CD14-positive monocyte (primary cell): ENCODE measurements around the gene DENND4C. TPM values are rescaled to one million over a fixed set of nuclear protein-coding genes. Genes with fewer than 3 reads are reported as not detected.
A peak's percentile ranks its signal among the peaks of the same experiment; 100 is the strongest.

ENCODE experiments used
- DNase-seq, 3 donors: peaks; one replicate each; pipeline ENCODE4 v3.0.0-alpha.2; 2011 to 2022
- H2AFZ ChIP-seq: 2 replicates; pipeline ENCODE4 v1.6.0; 2012; ENCODE audit warnings: mild to moderate bottlenecking, low read depth, low read length, inconsistent platforms; ENCODE audit not compliant: insufficient read depth, poor library complexity, severe bottlenecking
- H3K27ac ChIP-seq, 2 donors: 1 replicate in 1 of 2; 2 replicates in 1 of 2; pipeline ENCODE4 v1.5.1; 2012 to 2013; ENCODE audit warnings: low read length in 2 of 2, control low read depth in 1 of 2, inconsistent platforms in 1 of 2, low read depth in 1 of 2, mild to moderate bottlenecking in 1 of 2
- H3K27me3 ChIP-seq, 2 donors: one replicate each; pipeline versions ENCODE4 v1.6.0 to v1.6.1; 2011 to 2013; ENCODE audit warnings: low read length in 2 of 2; ENCODE audit not compliant: control insufficient read depth in 2 of 2, insufficient read depth in 2 of 2
- H3K36me3 ChIP-seq, 2 donors: replicated peaks in 1 of 2; 1 replicate in 1 of 2; 2 replicates in 1 of 2; pipeline versions ENCODE4 v1.5.1 to v1.6.1; 2012 to 2013; ENCODE audit warnings: low read length in 2 of 2, control low read depth in 1 of 2, inconsistent platforms in 1 of 2, mild to moderate bottlenecking in 1 of 2; ENCODE audit not compliant: insufficient read depth in 2 of 2, control insufficient read depth in 1 of 2
- H3K4me1 ChIP-seq, 2 donors: 1 replicate in 1 of 2; 2 replicates in 1 of 2; pipeline versions ENCODE4 v1.5.1 to v1.6.1; 2012 to 2013; ENCODE audit warnings: low read length in 2 of 2, control low read depth in 1 of 2, inconsistent platforms in 1 of 2, mild to moderate bottlenecking in 1 of 2, moderate library complexity in 1 of 2; ENCODE audit not compliant: insufficient read depth in 2 of 2, control insufficient read depth in 1 of 2
- H3K4me2 ChIP-seq: replicated peaks from 2 replicates; pipeline ENCODE3; 2012; ENCODE audit warnings: low read length, moderate library complexity, mild to moderate bottlenecking; ENCODE audit not compliant: poor library complexity, severe bottlenecking; ENCODE audit errors: extremely low read depth
- H3K4me3 ChIP-seq, 3 experiments: fragments of 200-600 bp in 1 of 3; sonication (generic) in 1 of 3; replicated peaks in 1 of 3; 1 replicate in 2 of 3; 2 replicates in 1 of 3; pipeline ENCODE4 v1.5.1; 2011 to 2013; ENCODE audit warnings: low read length in 3 of 3, mild to moderate bottlenecking in 3 of 3, control low read depth in 2 of 3, low read depth in 2 of 3, inconsistent platforms in 1 of 3, moderate library complexity in 1 of 3
- H3K79me2 ChIP-seq: 2 replicates; pipeline ENCODE4 v1.6.0; 2012; ENCODE audit warnings: mild to moderate bottlenecking, control low read depth, inconsistent platforms, low read length, moderate library complexity; ENCODE audit not compliant: insufficient read depth
- H3K9ac ChIP-seq: 2 replicates; pipeline ENCODE4 v1.6.0; 2017; ENCODE audit warnings: low read length, mild to moderate bottlenecking; ENCODE audit not compliant: insufficient read depth, poor library complexity, severe bottlenecking
- H3K9me3 ChIP-seq, 2 donors: replicated peaks in 1 of 2; 1 replicate in 1 of 2; 2 replicates in 1 of 2; pipeline versions ENCODE4 v1.5.1 to v1.6.1; 2012 to 2013; ENCODE audit warnings: low read length in 2 of 2, control low read depth in 1 of 2; ENCODE audit not compliant: control insufficient read depth in 1 of 2, insufficient read depth in 1 of 2
- H4K20me1 ChIP-seq: 2 replicates; pipeline ENCODE4 v1.6.0; 2012; ENCODE audit warnings: mild to moderate bottlenecking, low read length, control low read depth, moderate library complexity; ENCODE audit not compliant: insufficient read depth
- H3K27ac Mint-ChIP-seq, 7 donors: one replicate each; pipeline ENCODE4 v1.8.0; 2020; ENCODE audit warnings: mild to moderate bottlenecking in 7 of 7, mixed read lengths in 7 of 7, moderate library complexity in 6 of 7, inconsistent platforms in 2 of 7
- H3K27me3 Mint-ChIP-seq, 3 donors: one replicate each; pipeline ENCODE4 v1.8.0; 2021 to 2022; ENCODE audit warnings: low read depth in 3 of 3, mild to moderate bottlenecking in 3 of 3, mixed read lengths in 3 of 3, moderate library complexity in 3 of 3, inconsistent platforms in 1 of 3
- H3K36me3 Mint-ChIP-seq, 2 donors: one replicate each; pipeline ENCODE4 v1.8.0; 2020; ENCODE audit warnings: mixed read lengths in 2 of 2, inconsistent platforms in 1 of 2, mild to moderate bottlenecking in 1 of 2
- H3K4me1 Mint-ChIP-seq: one replicate; pipeline ENCODE4 v1.8.0; 2020; ENCODE audit warnings: mild to moderate bottlenecking, mixed read lengths
- H3K4me3 Mint-ChIP-seq, 2 donors: one replicate each; pipeline ENCODE4 v1.8.0; 2020; ENCODE audit warnings: mild to moderate bottlenecking in 2 of 2, mixed read lengths in 2 of 2, moderate library complexity in 1 of 2
- H3K9me3 Mint-ChIP-seq, 7 donors: one replicate each; pipeline ENCODE4 v1.8.0; 2020 to 2022; ENCODE audit warnings: mixed read lengths in 7 of 7, mild to moderate bottlenecking in 6 of 7, moderate library complexity in 6 of 7, inconsistent platforms in 2 of 7
- WGBS: methylation state at CpG from one replicate; pipeline ENCODE4 v1.1.5; 2013; ENCODE audit warnings: missing lambda C conversion rate; ENCODE audit not compliant: insufficient coverage; 5-methylcytosine and 5-hydroxymethylcytosine counted together
- intact Hi-C, 2 donors: fragments of 100-400 bp; cut with micrococcal nuclease; formaldehyde crosslinking; loops; one replicate each; pipeline versions ENCODE4 v1.15.0 to v1.15.1; 2023
- polyA plus RNA-seq, 3 donors: library from polyadenylated mRNA; depleted of rRNA in 1 of 3; unstranded in 2 of 3; stranded (reverse) in 1 of 3; fragments of 300-500 nt in 2 of 3; fragments of >200 nt in 1 of 3; fragmentation: Illumina TruSeq in 2 of 3; gene quantifications; 1 replicate in 2 of 3; 2 replicates in 1 of 3; pipeline ENCODE4 v1.2.3, GENCODE V29; 2012 to 2021
- TF ChIP-seq, protein P1 (sequence below): fragments of 200-600 bp; IDR thresholded peaks from one replicate; pipeline ENCODE4 v1.8.0; 2022; ENCODE audit warnings: antibody characterized with exemption, mild to moderate bottlenecking

Gene DENND4C
- polyA plus RNA-seq, 3 donors, result 8.1 to 15.4 (median 12.7) TPM

DNA sequence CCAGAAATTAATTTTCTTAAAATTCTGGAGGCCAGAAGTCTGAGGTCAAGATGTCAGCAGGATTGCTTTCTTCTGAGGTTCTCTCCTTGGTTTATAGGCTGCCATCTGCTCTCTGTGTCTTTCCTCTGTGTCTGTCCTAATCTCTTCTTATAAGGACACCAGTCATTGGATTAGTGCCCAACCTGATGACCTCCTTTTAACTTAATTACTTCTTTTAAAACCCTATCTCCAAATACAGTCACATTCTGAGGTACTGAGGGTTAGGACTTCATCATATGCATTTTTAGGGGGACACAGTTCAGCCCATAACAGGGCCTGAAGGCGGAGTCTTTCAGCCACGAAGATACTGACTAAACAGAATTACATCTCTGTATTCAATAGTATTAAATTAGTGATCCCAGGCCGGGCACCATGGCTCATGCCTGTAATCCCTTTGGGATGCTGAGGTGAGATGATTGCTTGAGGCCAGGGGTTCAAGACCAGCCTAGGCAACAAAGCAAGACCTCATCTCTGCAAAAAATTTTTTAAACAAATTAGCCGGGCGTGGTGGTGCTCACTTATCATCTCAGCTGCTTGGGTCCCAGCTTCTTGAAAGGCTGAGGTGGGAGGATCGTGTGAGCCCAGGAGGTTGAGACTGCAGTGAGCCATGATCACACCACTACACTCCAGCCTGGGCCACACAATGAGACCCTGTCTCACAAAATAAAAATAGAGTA lies 155.5 kb downstream of the DENND4C start:
- Histone ChIP-seq H3K9ac (no peak overlapping the region), H3K4me3 (no peak overlapping the region), H3K4me1 (peaks cover under 1 to 2% of the 10 kb centered on the region in 2 donors), H2AFZ (peak overlapping the region; percentile 6), H3K36me3 (no peaks in the 10 kb centered on the region), H3K4me2 (no peak overlapping the region), H3K27ac (no peak overlapping the region), H4K20me1 (no peaks in the 10 kb centered on the region), H3K27me3 (no peaks in the 10 kb centered on the region), H3K79me2 (no peaks in the 10 kb centered on the region), H3K9me3 (no peaks in the 10 kb centered on the region)
- Mint-ChIP-seq H3K27ac (peak overlapping the region in 2 of 7 donors; percentile 21 to 60), H3K4me1 (peaks cover 9% of the 10 kb centered on the region), H3K4me3 (no peak overlapping the region), H3K9me3 (peaks cover 0 to 4% (median 0%) of the 10 kb centered on the region in 7 donors), H3K27me3 (peaks cover 0 to 3% (median 0%) of the 10 kb centered on the region in 3 donors), H3K36me3 (no peaks in the 10 kb centered on the region)
- intact Hi-C loops, result no loop called here
- WGBS, result no CpG with 5 or more reads among the region's 6 CpGs
- TF ChIP-seq, protein P1, sequence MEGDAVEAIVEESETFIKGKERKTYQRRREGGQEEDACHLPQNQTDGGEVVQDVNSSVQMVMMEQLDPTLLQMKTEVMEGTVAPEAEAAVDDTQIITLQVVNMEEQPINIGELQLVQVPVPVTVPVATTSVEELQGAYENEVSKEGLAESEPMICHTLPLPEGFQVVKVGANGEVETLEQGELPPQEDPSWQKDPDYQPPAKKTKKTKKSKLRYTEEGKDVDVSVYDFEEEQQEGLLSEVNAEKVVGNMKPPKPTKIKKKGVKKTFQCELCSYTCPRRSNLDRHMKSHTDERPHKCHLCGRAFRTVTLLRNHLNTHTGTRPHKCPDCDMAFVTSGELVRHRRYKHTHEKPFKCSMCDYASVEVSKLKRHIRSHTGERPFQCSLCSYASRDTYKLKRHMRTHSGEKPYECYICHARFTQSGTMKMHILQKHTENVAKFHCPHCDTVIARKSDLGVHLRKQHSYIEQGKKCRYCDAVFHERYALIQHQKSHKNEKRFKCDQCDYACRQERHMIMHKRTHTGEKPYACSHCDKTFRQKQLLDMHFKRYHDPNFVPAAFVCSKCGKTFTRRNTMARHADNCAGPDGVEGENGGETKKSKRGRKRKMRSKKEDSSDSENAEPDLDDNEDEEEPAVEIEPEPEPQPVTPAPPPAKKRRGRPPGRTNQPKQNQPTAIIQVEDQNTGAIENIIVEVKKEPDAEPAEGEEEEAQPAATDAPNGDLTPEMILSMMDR, result no peak
- no peak for DNase-seq

DNA sequence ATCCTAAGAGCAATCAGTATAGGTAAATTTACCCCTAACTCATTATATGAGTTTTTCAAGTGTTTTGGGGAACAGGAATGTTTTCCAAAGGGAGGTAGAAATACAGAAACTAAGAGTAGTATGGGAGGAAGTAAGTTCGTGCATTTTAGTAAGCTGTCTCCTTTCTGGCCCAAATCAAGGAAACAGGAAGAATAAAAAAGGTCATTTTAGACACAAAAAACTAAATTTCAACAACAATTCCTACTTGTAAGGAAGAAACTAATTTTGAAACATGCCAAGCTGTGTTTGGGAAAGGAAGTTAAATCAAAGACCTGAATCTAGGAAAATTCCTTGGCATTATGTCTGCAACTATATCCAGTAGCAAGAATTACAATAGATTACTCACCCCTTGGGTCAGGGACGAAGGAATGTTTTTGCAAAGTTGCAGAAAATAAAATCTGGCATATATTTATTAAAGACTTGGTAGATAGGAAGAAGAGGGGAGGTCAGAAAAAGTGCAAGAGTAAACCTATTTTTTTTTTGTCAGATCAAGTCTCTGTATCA lies 156.1 kb downstream of the DENND4C start:
- H3K9me3 Mint-ChIP-seq, result peaks cover 0 to 4% (median 0%) of the 10 kb centered on the region in 7 donors
- no peaks in the 10 kb centered on the region for H4K20me1 ChIP-seq
- WGBS, result no CpG with 5 or more reads among the region's 2 CpGs

More for the DNA sequence above, 156.1 kb downstream of the DENND4C start:
- intact Hi-C loops, result no loop called here
- peaks cover 0 to 3% (median 0%) of the 10 kb centered on the region in 3 donors for H3K27me3 Mint-ChIP-seq
- Histone ChIP-seq H3K9me3 (no peaks in the 10 kb centered on the region), H3K79me2 (no peaks in the 10 kb centered on the region), H3K4me2 (no peak overlapping the region), H3K9ac (no peak overlapping the region), H3K4me1 (peaks cover 0 to 2% of the 10 kb centered on the region in 2 donors), H3K36me3 (no peaks in the 10 kb centered on the region), H3K4me3 (no peak overlapping the region), H3K27me3 (no peaks in the 10 kb centered on the region), H2AFZ (peak overlapping the region; percentile 6), H3K27ac (no peak overlapping the region)
- H3K4me3 Mint-ChIP-seq, result no peak overlapping the region
- peaks cover 9% of the 10 kb centered on the region for H3K4me1 Mint-ChIP-seq
- TF ChIP-seq, protein P1, result no peak
- no peaks in the 10 kb centered on the region for H3K36me3 Mint-ChIP-seq
- no peak for DNase-seq
- peak overlapping the region in 1 of 7 donors; percentile 21 for H3K27ac Mint-ChIP-seq
